Esophagus muscularis mucosa (tissue), 3 donors: ENCODE data around the gene HOXC10.

ENCODE experiments used
- EP300 ChIP-seq: sonication (generic); formaldehyde crosslinking; IDR thresholded peaks from one replicate; pipeline ENCODE4 v1.6.1; 2017; ENCODE audit warnings: antibody characterized with exemption
- TF ChIP-seq, protein P1 (sequence below), 3 experiments: fragments of 200-600 bp in 2 of 3; fragments of 450-650 bp in 1 of 3; sonication (generic) in 2 of 3; IDR thresholded peaks; one replicate each; pipeline ENCODE4 v1.5.1; 2017 to 2019; ENCODE audit warnings: antibody characterized with exemption in 3 of 3, mild to moderate bottlenecking in 2 of 3, moderate library complexity in 1 of 3

DNA sequence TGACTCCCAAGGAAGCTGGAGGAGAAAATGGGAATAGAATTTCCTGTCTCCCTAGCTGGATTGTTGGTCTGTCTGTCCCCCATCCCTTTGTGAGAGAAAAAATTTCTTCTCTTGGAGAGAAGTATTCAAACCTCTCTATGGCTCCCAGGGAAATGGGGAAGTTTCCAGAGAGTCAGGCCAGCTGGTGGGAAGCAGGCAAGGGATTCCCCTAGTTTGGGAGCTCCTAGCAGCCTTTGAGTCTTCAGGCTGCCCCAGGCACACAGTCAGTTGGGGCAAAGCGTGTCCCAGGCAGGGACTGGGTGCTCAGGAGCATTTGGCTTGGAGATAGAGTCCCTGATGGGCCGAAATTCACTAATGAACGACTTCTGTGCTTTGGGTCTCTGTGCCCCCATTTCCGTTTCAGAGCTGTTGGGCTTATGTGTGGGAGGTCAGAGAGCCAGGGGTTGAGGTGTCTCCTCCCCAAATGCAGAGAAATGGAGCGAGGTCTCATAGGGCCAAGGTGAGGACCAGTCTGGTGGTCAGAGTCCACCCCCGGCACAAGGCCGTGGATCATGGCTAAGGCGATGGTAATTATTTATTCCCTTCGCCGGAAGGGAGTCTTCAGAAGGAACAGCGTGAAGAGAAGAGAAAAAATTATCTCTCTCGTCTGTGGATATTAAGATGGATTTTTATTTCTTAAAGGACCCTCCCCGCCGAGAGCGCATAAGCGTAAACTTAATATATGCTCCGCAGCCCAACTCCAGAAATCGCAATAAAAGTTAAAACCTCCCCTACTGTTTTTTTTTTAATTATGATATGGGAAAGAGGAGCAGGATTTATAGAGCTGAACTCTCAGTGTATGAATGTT lies 8.4 kb downstream of the HOXC10 start:
- TF ChIP-seq, protein P1, sequence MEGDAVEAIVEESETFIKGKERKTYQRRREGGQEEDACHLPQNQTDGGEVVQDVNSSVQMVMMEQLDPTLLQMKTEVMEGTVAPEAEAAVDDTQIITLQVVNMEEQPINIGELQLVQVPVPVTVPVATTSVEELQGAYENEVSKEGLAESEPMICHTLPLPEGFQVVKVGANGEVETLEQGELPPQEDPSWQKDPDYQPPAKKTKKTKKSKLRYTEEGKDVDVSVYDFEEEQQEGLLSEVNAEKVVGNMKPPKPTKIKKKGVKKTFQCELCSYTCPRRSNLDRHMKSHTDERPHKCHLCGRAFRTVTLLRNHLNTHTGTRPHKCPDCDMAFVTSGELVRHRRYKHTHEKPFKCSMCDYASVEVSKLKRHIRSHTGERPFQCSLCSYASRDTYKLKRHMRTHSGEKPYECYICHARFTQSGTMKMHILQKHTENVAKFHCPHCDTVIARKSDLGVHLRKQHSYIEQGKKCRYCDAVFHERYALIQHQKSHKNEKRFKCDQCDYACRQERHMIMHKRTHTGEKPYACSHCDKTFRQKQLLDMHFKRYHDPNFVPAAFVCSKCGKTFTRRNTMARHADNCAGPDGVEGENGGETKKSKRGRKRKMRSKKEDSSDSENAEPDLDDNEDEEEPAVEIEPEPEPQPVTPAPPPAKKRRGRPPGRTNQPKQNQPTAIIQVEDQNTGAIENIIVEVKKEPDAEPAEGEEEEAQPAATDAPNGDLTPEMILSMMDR (IDR thresholded peaks at IDR 0.05): no peak
- TF ChIP-seq EP300: no peak
